HEK293 (cell line): ENCODE results near the gene MAGI2.

Experiments used
- CTCF ChIA-PET: fragments of 350-600 bp; formaldehyde crosslinking; extraction: SDS; loops from one replicate; lab custom pipeline; 2021; ENCODE audit warnings: antibody characterized with exemption; lab: Yijun Ruan, JAX
- POLR2A ChIA-PET: fragments of 300-600 bp; formaldehyde crosslinking; extraction: SDS; loops from one replicate; lab custom pipeline; 2020; ENCODE audit warnings: antibody characterized with exemption, inconsistent platforms; lab: Yijun Ruan, JAX
- H3K27ac ChIP-seq: fragments of 200-500 bp; sonication (Bioruptor generic); 2 replicates; pipeline ENCODE4 v1.5.1; 2014; ENCODE audit warnings: low read depth, low read length, control low read depth, inconsistent platforms; ENCODE audit errors: extremely low read depth
- H3K36me3 ChIP-seq, 2 experiments: fragments of 200-500 bp in 1 of 2; sonication (Bioruptor generic) in 1 of 2; 1 replicate in 1 of 2; 2 replicates in 1 of 2; pipeline ENCODE4 v1.5.1; 2014 to 2017; ENCODE audit warnings: inconsistent platforms in 2 of 2, low read length in 2 of 2; ENCODE audit not compliant: control insufficient read depth in 2 of 2, insufficient read depth in 1 of 2
- H3K4me1 ChIP-seq: fragments of 200-500 bp; sonication (Bioruptor generic); 2 replicates; pipeline ENCODE4 v1.5.1; 2014; ENCODE audit warnings: mild to moderate bottlenecking, low read length, inconsistent platforms; ENCODE audit not compliant: control insufficient read depth, insufficient read depth
- H3K4me3 ChIP-seq: 2 replicates; pipeline ENCODE4 v1.5.1; 2011; ENCODE audit warnings: low read depth, mild to moderate bottlenecking, control low read depth, low read length, moderate library complexity
- H3K9me3 ChIP-seq: fragments of 200-500 bp; sonication (Bioruptor generic); 2 replicates; pipeline ENCODE4 v1.5.1; 2014; ENCODE audit warnings: low read depth, low read length, inconsistent platforms; ENCODE audit not compliant: control insufficient read depth, insufficient read depth
- GFI1B ChIP-seq: fragments of 450-650 bp; formaldehyde crosslinking; IDR thresholded peaks from 2 replicates; pipeline ENCODE4 v1.5.1; 2016; ENCODE audit warnings: missing biosample characterization, missing genetic modification characterization
- KLF8 ChIP-seq: fragments of 450-650 bp; formaldehyde crosslinking; IDR thresholded peaks from 2 replicates; pipeline ENCODE4 v1.5.1; 2016; ENCODE audit warnings: missing biosample characterization, missing genetic modification characterization
- SALL2 ChIP-seq: fragments of 450-650 bp; formaldehyde crosslinking; IDR thresholded peaks from 2 replicates; pipeline ENCODE4 v1.5.0; 2017; ENCODE audit warnings: missing biosample characterization, mild to moderate bottlenecking, missing genetic modification characterization, borderline replicate concordance
- YY1 ChIP-seq: fragments of 450-650 bp; formaldehyde crosslinking; IDR thresholded peaks from 2 replicates; pipeline ENCODE4 v1.5.1; 2018; ENCODE audit warnings: missing biosample characterization, missing genetic modification characterization
- ZEB2 ChIP-seq: fragments of 450-650 bp; formaldehyde crosslinking; IDR thresholded peaks from 2 replicates; pipeline ENCODE4 v1.5.1; 2016; ENCODE audit warnings: missing biosample characterization, missing genetic modification characterization
- ZNF132 ChIP-seq: fragments of 450-650 bp; formaldehyde crosslinking; IDR thresholded peaks from 2 replicates; pipeline ENCODE4 v1.5.1; 2017; ENCODE audit warnings: missing biosample characterization, missing genetic modification characterization, borderline replicate concordance
- ZNF140 ChIP-seq: fragments of 450-650 bp; formaldehyde crosslinking; IDR thresholded peaks from 2 replicates; pipeline ENCODE4 v1.5.1; 2016; ENCODE audit warnings: missing biosample characterization, missing genetic modification characterization
- ZNF16 ChIP-seq: fragments of 450-650 bp; formaldehyde crosslinking; IDR thresholded peaks from 2 replicates; pipeline ENCODE4 v1.5.1; 2016; ENCODE audit warnings: low read depth, missing biosample characterization, missing genetic modification characterization
- ZNF169 ChIP-seq: fragments of 450-650 bp; formaldehyde crosslinking; IDR thresholded peaks from 2 replicates; pipeline ENCODE4 v1.5.1; 2016; ENCODE audit warnings: missing biosample characterization, missing genetic modification characterization
- ZNF19 ChIP-seq: fragments of 450-650 bp; formaldehyde crosslinking; IDR thresholded peaks from 2 replicates; pipeline ENCODE4; 2016; ENCODE audit warnings: missing biosample characterization, missing genetic modification characterization, low read depth
- ZNF211 ChIP-seq: fragments of 450-650 bp; formaldehyde crosslinking; IDR thresholded peaks from 2 replicates; pipeline ENCODE4 v1.5.1; 2016; ENCODE audit warnings: low read depth, missing biosample characterization, missing genetic modification characterization
- ZNF311 ChIP-seq: fragments of 450-650 bp; formaldehyde crosslinking; IDR thresholded peaks from 2 replicates; pipeline ENCODE4 v1.5.1; 2017; ENCODE audit warnings: missing biosample characterization, missing genetic modification characterization, borderline replicate concordance
- ZNF324 ChIP-seq: fragments of 450-650 bp; formaldehyde crosslinking; IDR thresholded peaks from 2 replicates; pipeline ENCODE4 v1.5.1; 2016; ENCODE audit warnings: missing biosample characterization, missing genetic modification characterization
- ZNF433 ChIP-seq: fragments of 450-650 bp; formaldehyde crosslinking; IDR thresholded peaks from 2 replicates; pipeline ENCODE4 v1.5.1; 2016; ENCODE audit warnings: missing biosample characterization, missing genetic modification characterization, low read depth
- ZNF548 ChIP-seq: fragments of 450-650 bp; formaldehyde crosslinking; IDR thresholded peaks from 2 replicates; pipeline ENCODE4 v1.5.1; 2016; ENCODE audit warnings: missing biosample characterization, missing genetic modification characterization
- ZNF555 ChIP-seq: fragments of 450-650 bp; formaldehyde crosslinking; conservative IDR thresholded peaks from 2 replicates; pipeline ENCODE4 v1.5.1; 2017; ENCODE audit warnings: missing biosample characterization, mild to moderate bottlenecking, missing genetic modification characterization, inconsistent platforms
- ZNF561 ChIP-seq: fragments of 450-650 bp; IDR thresholded peaks from 2 replicates; pipeline ENCODE4 v1.5.1; 2018; ENCODE audit warnings: missing biosample characterization, missing genetic modification characterization, borderline replicate concordance
- TF ChIP-seq, protein P1 (sequence below): fragments of 450-650 bp; formaldehyde crosslinking; IDR thresholded peaks from 2 replicates; pipeline ENCODE4 v1.5.1; 2016; ENCODE audit warnings: missing biosample characterization, missing genetic modification characterization, borderline replicate concordance
- TF ChIP-seq, protein P2 (sequence below): fragments of 450-650 bp; formaldehyde crosslinking; IDR thresholded peaks from 2 replicates; pipeline ENCODE4 v1.5.1; 2016; ENCODE audit warnings: missing biosample characterization, missing genetic modification characterization
- TF ChIP-seq, protein P3 (sequence below): fragments of 450-650 bp; IDR thresholded peaks from 2 replicates; pipeline ENCODE4 v1.5.1; 2018; ENCODE audit warnings: missing biosample characterization, mild to moderate bottlenecking, missing genetic modification characterization
- TF ChIP-seq, protein P4 (sequence below): fragments of 450-650 bp; formaldehyde crosslinking; IDR thresholded peaks from 2 replicates; pipeline ENCODE4 v1.5.1; 2017; ENCODE audit warnings: missing biosample characterization, mild to moderate bottlenecking, missing genetic modification characterization, moderate library complexity
- TF ChIP-seq, protein P5 (sequence below): fragments of 450-650 bp; formaldehyde crosslinking; IDR thresholded peaks from 2 replicates; pipeline ENCODE4; 2016; ENCODE audit warnings: missing biosample characterization, missing genetic modification characterization
- TF ChIP-seq, protein P6 (sequence below): fragments of 450-650 bp; formaldehyde crosslinking; IDR thresholded peaks from 2 replicates; pipeline ENCODE4 v1.5.1; 2017; ENCODE audit warnings: missing biosample characterization, missing genetic modification characterization
- TF ChIP-seq, protein P7 (sequence below): fragments of 450-650 bp; formaldehyde crosslinking; IDR thresholded peaks from 2 replicates; pipeline ENCODE4 v1.5.1; 2016; ENCODE audit warnings: missing biosample characterization, missing genetic modification characterization

Gene MAGI2

DNA sequence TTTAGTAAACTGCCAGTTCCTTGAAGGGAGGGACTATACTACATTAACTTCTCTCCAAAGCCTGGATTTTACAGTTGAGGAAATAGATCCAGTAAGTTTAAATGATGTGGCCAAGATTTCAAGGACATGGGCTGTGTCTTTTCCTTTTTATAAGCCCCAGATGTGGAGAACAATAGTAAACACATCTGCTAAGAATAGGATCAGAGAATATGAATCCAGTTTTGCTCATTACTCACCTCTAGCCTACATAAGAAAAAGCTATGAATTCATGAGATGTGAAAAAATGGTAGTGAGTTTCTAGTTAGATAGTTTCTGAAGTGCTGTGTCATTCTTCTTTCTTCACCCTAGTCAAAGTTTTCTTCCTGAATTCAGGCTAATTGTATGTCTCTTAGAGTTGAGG lies 38.6 kb downstream of the MAGI2 start:
- TF ChIP-seq, protein P1, sequence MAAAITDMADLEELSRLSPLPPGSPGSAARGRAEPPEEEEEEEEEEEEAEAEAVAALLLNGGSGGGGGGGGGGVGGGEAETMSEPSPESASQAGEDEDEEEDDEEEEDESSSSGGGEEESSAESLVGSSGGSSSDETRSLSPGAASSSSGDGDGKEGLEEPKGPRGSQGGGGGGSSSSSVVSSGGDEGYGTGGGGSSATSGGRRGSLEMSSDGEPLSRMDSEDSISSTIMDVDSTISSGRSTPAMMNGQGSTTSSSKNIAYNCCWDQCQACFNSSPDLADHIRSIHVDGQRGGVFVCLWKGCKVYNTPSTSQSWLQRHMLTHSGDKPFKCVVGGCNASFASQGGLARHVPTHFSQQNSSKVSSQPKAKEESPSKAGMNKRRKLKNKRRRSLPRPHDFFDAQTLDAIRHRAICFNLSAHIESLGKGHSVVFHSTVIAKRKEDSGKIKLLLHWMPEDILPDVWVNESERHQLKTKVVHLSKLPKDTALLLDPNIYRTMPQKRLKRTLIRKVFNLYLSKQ (tag by site-specific recombination): no peak
- TF ChIP-seq ZNF16 (tag by site-specific recombination) (no peak), ZNF169 (no peak), ZNF211 (tag by site-specific recombination) (no peak), SALL2 (tag by site-specific recombination) (no peak), ZNF548 (no peak), GFI1B (no peak), KLF8 (no peak), ZNF324 (tag by site-specific recombination) (no peak), ZNF140 (tag by site-specific recombination) (no peak), ZNF561 (tag by site-specific recombination) (no peak), ZNF555 (tag by site-specific recombination) (no peak), ZNF19 (no peak), ZNF433 (tag by site-specific recombination) (no peak), YY1 (no peak)
- TF ChIP-seq, protein P2, sequence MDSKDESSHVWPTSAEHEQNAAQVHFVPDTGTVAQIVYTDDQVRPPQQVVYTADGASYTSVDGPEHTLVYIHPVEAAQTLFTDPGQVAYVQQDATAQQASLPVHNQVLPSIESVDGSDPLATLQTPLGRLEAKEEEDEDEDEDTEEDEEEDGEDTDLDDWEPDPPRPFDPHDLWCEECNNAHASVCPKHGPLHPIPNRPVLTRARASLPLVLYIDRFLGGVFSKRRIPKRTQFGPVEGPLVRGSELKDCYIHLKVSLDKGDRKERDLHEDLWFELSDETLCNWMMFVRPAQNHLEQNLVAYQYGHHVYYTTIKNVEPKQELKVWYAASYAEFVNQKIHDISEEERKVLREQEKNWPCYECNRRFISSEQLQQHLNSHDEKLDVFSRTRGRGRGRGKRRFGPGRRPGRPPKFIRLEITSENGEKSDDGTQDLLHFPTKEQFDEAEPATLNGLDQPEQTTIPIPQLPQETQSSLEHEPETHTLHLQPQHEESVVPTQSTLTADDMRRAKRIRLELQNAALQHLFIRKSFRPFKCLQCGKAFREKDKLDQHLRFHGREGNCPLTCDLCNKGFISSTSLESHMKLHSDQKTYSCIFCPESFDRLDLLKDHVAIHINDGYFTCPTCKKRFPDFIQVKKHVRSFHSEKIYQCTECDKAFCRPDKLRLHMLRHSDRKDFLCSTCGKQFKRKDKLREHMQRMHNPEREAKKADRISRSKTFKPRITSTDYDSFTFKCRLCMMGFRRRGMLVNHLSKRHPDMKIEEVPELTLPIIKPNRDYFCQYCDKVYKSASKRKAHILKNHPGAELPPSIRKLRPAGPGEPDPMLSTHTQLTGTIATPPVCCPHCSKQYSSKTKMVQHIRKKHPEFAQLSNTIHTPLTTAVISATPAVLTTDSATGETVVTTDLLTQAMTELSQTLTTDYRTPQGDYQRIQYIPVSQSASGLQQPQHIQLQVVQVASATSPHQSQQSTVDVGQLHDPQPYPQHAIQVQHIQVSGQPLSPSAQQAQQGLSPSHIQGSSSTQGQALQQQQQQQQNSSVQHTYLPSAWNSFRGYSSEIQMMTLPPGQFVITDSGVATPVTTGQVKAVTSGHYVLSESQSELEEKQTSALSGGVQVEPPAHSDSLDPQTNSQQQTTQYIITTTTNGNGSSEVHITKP: no peak
- TF ChIP-seq, protein P3, sequence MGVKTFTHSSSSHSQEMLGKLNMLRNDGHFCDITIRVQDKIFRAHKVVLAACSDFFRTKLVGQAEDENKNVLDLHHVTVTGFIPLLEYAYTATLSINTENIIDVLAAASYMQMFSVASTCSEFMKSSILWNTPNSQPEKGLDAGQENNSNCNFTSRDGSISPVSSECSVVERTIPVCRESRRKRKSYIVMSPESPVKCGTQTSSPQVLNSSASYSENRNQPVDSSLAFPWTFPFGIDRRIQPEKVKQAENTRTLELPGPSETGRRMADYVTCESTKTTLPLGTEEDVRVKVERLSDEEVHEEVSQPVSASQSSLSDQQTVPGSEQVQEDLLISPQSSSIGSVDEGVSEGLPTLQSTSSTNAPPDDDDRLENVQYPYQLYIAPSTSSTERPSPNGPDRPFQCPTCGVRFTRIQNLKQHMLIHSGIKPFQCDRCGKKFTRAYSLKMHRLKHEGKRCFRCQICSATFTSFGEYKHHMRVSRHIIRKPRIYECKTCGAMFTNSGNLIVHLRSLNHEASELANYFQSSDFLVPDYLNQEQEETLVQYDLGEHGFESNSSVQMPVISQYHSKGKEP (tag by site-specific recombination): no peak
- TF ChIP-seq, protein P4, sequence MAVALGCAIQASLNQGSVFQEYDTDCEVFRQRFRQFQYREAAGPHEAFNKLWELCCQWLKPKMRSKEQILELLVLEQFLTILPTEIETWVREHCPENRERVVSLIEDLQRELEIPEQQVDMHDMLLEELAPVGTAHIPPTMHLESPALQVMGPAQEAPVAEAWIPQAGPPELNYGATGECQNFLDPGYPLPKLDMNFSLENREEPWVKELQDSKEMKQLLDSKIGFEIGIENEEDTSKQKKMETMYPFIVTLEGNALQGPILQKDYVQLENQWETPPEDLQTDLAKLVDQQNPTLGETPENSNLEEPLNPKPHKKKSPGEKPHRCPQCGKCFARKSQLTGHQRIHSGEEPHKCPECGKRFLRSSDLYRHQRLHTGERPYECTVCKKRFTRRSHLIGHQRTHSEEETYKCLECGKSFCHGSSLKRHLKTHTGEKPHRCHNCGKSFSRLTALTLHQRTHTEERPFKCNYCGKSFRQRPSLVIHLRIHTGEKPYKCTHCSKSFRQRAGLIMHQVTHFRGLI (tag by site-specific recombination): no peak
- POLR2A ChIA-PET: no interaction called here
- H3K4me3 ChIP-seq: no peak overlapping the region
- CTCF ChIA-PET: interaction anchor here (0.6 kb wide), 1 partner anchor 656 kb away, joined by 3 read pairs; no protein-coding TSS in a partner anchor
- H3K4me1 ChIP-seq: peaks cover 3% of the 10 kb centered on the region; the same call in 1 of the 2 replicates
- no peaks in the 10 kb centered on the region for H3K9me3 ChIP-seq
- no peaks in the 10 kb centered on the region for H3K36me3 ChIP-seq
- H3K27ac ChIP-seq: no peak overlapping the region

DNA sequence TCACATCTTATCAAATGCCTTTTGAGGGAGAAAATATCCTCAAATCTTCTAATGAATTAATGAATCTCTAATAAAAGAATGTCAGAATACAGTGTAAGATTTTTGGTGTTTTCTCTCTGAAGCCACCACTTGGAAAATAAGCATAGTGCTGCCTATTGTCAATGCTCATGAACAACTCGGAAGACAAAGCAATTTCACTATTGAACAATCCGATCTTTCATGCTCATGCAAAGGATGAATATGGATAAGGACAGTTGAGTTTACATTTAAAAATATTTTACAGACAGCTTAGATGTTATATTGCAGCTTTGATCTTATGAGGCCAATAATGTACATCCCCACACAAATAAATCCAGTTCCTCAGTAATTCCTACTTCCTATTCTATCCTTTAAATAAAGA lies 40.6 kb downstream of the MAGI2 start:
- CTCF ChIA-PET: no interaction called here
- H3K4me3 ChIP-seq: no peak overlapping the region
- TF ChIP-seq ZNF169 (no peak), ZNF311 (no peak), YY1 (no peak), ZNF132 (no peak), ZEB2 (no peak)
- TF ChIP-seq, protein P5, sequence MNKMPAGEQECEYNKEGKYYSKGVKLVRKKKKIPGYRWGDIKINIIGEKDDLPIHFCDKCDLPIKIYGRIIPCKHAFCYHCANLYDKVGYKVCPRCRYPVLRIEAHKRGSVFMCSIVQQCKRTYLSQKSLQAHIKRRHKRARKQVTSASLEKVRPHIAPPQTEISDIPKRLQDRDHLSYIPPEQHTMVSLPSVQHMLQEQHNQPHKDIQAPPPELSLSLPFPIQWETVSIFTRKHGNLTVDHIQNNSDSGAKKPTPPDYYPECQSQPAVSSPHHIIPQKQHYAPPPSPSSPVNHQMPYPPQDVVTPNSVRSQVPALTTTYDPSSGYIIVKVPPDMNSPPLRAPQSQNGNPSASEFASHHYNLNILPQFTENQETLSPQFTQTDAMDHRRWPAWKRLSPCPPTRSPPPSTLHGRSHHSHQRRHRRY (tag by site-specific recombination): no peak
- TF ChIP-seq, protein P6, sequence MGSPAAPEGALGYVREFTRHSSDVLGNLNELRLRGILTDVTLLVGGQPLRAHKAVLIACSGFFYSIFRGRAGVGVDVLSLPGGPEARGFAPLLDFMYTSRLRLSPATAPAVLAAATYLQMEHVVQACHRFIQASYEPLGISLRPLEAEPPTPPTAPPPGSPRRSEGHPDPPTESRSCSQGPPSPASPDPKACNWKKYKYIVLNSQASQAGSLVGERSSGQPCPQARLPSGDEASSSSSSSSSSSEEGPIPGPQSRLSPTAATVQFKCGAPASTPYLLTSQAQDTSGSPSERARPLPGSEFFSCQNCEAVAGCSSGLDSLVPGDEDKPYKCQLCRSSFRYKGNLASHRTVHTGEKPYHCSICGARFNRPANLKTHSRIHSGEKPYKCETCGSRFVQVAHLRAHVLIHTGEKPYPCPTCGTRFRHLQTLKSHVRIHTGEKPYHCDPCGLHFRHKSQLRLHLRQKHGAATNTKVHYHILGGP (tag by site-specific recombination): no peak
- TF ChIP-seq, protein P7, sequence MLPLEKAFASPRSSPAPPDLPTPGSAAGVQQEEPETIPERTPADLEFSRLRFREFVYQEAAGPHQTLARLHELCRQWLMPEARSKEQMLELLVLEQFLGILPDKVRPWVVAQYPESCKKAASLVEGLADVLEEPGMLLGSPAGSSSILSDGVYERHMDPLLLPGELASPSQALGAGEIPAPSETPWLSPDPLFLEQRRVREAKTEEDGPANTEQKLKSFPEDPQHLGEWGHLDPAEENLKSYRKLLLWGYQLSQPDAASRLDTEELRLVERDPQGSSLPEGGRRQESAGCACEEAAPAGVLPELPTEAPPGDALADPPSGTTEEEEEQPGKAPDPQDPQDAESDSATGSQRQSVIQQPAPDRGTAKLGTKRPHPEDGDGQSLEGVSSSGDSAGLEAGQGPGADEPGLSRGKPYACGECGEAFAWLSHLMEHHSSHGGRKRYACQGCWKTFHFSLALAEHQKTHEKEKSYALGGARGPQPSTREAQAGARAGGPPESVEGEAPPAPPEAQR (tag by site-specific recombination): no peak

More for the DNA sequence above, 40.6 kb downstream of the MAGI2 start:
- no peaks in the 10 kb centered on the region for H3K9me3 ChIP-seq
- no peak overlapping the region for H3K27ac ChIP-seq
- no peaks in the 10 kb centered on the region for H3K4me1 ChIP-seq
- POLR2A ChIA-PET: no interaction called here
- H3K36me3 ChIP-seq: no peaks in the 10 kb centered on the region
